Esophagus muscularis mucosa (tissue), 3 donors: ENCODE results near the gene BET1.

Source experiments
- CTCF ChIP-seq, 3 experiments: fragments of 200-600 bp in 2 of 3; fragments of 450-650 bp in 1 of 3; sonication (generic) in 2 of 3; IDR thresholded peaks; one replicate each; pipeline ENCODE4 v1.5.1; 2017 to 2019; ENCODE audit warnings: antibody characterized with exemption in 3 of 3, mild to moderate bottlenecking in 2 of 3, moderate library complexity in 1 of 3
- POLR2AphosphoS5 ChIP-seq, 2 donors: sonication (generic); formaldehyde crosslinking; IDR thresholded peaks; one replicate each; pipeline ENCODE4 v1.6.1; 2017; ENCODE audit warnings: antibody characterized with exemption in 2 of 2

DNA sequence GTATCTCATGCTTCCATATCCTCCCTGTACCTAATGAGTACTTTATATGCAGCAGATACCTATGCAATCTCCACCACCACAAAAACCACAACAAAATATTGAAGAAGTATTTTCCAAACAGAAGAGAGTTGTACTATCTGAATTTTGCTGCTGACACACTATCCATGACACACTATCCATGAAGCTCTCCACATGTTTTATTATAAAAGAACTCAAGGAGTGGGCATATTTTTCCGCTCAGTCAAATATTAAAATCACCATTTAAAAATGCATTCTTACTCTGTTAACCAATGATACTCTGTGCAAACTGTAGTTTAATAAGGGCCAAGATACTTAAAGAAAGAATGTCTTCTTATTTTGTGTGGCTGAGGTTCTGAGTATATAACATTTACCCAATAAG lies 2.8 kb downstream of the BET1 start:
- no peak for TF ChIP-seq CTCF (IDR thresholded peaks at IDR 0.05)
- TF ChIP-seq POLR2AphosphoS5 (IDR thresholded peaks at IDR 0.05), result no peak
